Activated CD8-positive, alpha-beta memory T cell treated with anti-CD3 and anti-CD28 coated beads, Interleukin-2, amount 10 ng/mL, durations not matched to agents 7 days and 5 days (primary cell): ENCODE data around the gene YPEL3. TPM values are rescaled to one million over a fixed set of nuclear protein-coding genes. Genes with fewer than 3 reads are reported as not detected.

Source experiments
- ATAC-seq: fragments of 150-1000 bp; cut with Tn5 transposase; one replicate; pipeline ENCODE4 v1.10.0; 2021; ENCODE audit warnings: moderate library complexity
- CTCF ChIA-PET: fragments of 350-600 bp; sonication (Branson Sonifier 250); formaldehyde crosslinking; loops from one replicate; lab custom pipeline; 2021; ENCODE audit warnings: antibody characterized with exemption; lab: Charles Lee
- DNase-seq: peaks from one replicate; pipeline ENCODE4 v3.0.0-alpha.2; 2020
- H3K27ac Mint-ChIP-seq: one replicate; pipeline ENCODE4 v1.8.0; 2021; ENCODE audit warnings: mild to moderate bottlenecking, mixed read lengths
- H3K27me3 Mint-ChIP-seq: one replicate; pipeline ENCODE4 v1.8.0; 2021; ENCODE audit warnings: mixed read lengths
- H3K36me3 Mint-ChIP-seq: one replicate; pipeline ENCODE4 v1.8.0; 2021; ENCODE audit warnings: mild to moderate bottlenecking, mixed read lengths
- H3K4me1 Mint-ChIP-seq: one replicate; pipeline ENCODE4 v1.8.0; 2021; ENCODE audit warnings: mixed read lengths
- H3K4me3 Mint-ChIP-seq: one replicate; pipeline ENCODE4 v1.8.0; 2021; ENCODE audit warnings: mild to moderate bottlenecking, moderate library complexity, mixed read lengths
- H3K9me3 Mint-ChIP-seq: one replicate; pipeline ENCODE4 v1.8.0; 2022; ENCODE audit warnings: low read depth, mixed read lengths
- total RNA-seq, 2 experiments: library from RNA; stranded (reverse); gene quantifications; one replicate each; pipeline ENCODE4 v1.2.3, GENCODE V29; 2021

YPEL3 gene
- total RNA-seq, 2 experiments from 2014 or later: 47.2 to 47.8 TPM

DNA sequence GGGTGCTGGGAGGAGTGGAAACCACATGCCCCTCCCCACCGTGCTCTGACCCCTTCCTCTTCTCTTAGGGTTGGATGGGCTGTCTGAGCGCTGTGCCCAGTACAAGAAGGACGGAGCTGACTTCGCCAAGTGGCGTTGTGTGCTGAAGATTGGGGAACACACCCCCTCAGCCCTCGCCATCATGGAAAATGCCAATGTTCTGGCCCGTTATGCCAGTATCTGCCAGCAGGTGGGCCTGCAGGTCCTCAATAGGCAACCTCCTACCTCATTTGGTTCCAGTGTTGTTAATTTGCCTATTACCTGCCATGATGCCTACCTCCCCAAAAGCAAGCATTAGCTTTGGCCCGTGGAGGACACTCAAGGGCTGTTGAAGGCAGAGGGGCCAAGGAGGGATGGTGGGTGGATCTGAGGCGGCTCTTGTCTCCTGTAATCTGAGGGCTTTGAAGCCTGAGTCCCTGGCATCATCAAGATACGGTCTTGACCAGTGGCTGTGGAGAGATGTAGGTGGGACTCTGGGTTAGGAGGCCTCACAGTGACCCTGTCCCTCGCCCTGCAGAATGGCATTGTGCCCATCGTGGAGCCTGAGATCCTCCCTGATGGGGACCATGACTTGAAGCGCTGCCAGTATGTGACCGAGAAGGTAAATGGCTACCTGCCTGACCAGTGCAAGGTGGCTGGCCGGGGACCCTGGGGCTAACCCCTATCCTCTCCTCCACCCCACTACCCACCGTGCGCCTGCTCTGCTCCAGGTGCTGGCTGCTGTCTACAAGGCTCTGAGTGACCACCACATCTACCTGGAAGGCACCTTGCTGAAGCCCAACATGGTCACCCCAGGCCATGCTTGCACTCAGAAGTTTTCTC lies 27.0 kb downstream of the YPEL3 start:
- DNase-seq: peak; percentile 67
- peaks cover 69% of the 10 kb centered on the region for H3K36me3 Mint-ChIP-seq
- no peaks in the 10 kb centered on the region for H3K9me3 Mint-ChIP-seq

GRCh38 chr16:30068333-30068732 lies 27.7 kb downstream of the YPEL3 start:
- Mint-ChIP-seq H3K36me3 (peaks cover 65% of the 10 kb centered on the region), H3K27ac (peak overlapping the region; percentile 74), H3K9me3 (no peaks in the 10 kb centered on the region), H3K4me1 (peaks cover 47% of the 10 kb centered on the region), H3K4me3 (peak overlapping the region; percentile 50), H3K27me3 (no peaks in the 10 kb centered on the region)
- CTCF ChIA-PET: interaction anchor here (1.5 to 10.1 kb wide), 2 partner anchors 13 to 24 kb away, joined by 4 to 107 read pairs; partner anchors contain the start of gene TBX6
- ATAC-seq: no peak
- DNase-seq: no peak

More for the DNA sequence above, 27.0 kb downstream of the YPEL3 start:
- CTCF ChIA-PET: interaction anchor here (10.1 kb wide), 1 partner anchor 23 kb away, joined by 107 read pairs; the partner anchor contains the start of gene TBX6
- H3K4me1 Mint-ChIP-seq: peaks cover 43% of the 10 kb centered on the region
- ATAC-seq: no peak
- peak overlapping the region; percentile 50 for H3K4me3 Mint-ChIP-seq
- peak overlapping the region; percentile 74 for H3K27ac Mint-ChIP-seq
- no peaks in the 10 kb centered on the region for H3K27me3 Mint-ChIP-seq

DNA sequence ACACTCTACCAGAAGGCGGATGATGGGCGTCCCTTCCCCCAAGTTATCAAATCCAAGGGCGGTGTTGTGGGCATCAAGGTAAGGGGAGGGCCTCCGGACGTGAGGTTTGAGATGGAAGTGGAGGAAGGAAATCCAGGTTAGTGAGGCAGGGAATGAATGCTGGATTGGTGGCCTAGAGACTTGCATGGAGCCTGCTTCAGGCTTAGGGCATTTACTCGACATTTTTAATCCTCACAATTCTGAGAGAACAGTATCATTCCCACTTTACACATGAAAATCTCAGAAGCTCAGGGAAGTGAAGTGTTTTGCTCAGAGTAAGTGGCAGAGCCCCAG lies 28.5 kb downstream of the YPEL3 start:
- no peaks in the 10 kb centered on the region for H3K9me3 Mint-ChIP-seq
- no peaks in the 10 kb centered on the region for H3K27me3 Mint-ChIP-seq
- ATAC-seq: no peak
- peak overlapping the region; percentile 87 for H3K27ac Mint-ChIP-seq
- peak overlapping the region; percentile 95 for H3K4me3 Mint-ChIP-seq
- H3K4me1 Mint-ChIP-seq: peaks cover 50% of the 10 kb centered on the region
- DNase-seq: no peak
- peaks cover 63% of the 10 kb centered on the region for H3K36me3 Mint-ChIP-seq
- CTCF ChIA-PET: interaction anchor here (1.2 to 10.1 kb wide), 4 partner anchors 12 to 118 kb away, joined by 3 to 107 read pairs (median 4); partner anchors contain the start of gene TBX6

DNA sequence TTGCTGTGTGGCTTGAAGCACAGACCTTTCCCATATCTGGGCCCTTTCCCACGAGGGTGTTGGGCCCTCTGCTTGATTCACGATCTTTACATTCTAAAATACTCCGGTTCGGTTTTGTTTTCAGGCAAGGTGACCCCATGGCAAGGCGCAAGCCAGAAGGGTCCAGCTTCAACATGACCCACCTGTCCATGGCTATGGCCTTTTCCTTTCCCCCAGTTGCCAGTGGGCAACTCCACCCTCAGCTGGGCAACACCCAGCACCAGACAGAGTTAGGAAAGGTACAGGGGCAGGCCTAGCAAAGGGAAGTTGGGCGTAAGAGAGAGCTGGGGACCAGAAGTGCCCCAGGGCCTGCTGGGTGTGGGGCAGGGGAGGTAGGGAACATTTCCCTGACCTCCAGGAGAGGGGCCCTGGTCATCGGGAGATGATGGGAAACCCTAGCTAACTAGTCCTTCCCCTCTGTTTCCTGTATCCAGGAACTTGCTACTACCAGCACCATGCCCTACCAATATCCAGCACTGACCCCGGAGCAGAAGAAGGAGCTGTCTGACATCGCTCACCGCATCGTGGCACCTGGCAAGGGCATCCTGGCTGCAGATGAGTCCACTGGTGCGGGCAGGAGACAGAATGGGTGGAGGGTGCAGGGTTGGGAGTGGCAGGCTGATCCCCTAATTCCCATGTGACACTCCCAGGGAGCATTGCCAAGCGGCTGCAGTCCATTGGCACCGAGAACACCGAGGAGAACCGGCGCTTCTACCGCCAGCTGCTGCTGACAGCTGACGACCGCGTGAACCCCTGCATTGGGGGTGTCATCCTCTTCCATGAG lies 29.0 kb downstream of the YPEL3 start:
- no peaks in the 10 kb centered on the region for H3K27me3 Mint-ChIP-seq
- ATAC-seq: no peak
- H3K36me3 Mint-ChIP-seq: peaks cover 60% of the 10 kb centered on the region
- H3K4me1 Mint-ChIP-seq: peaks cover 48% of the 10 kb centered on the region
- CTCF ChIA-PET: interaction anchor here (1.0 to 10.1 kb wide), 9 partner anchors 8 to 119 kb away, joined by 3 to 107 read pairs (median 5); partner anchors contain the start of genes GDPD3 and TBX6
- H3K4me3 Mint-ChIP-seq: peak overlapping the region; percentile 95
- no peak for DNase-seq
- peak overlapping the region; percentile 87 for H3K27ac Mint-ChIP-seq
- no peaks in the 10 kb centered on the region for H3K9me3 Mint-ChIP-seq

DNA sequence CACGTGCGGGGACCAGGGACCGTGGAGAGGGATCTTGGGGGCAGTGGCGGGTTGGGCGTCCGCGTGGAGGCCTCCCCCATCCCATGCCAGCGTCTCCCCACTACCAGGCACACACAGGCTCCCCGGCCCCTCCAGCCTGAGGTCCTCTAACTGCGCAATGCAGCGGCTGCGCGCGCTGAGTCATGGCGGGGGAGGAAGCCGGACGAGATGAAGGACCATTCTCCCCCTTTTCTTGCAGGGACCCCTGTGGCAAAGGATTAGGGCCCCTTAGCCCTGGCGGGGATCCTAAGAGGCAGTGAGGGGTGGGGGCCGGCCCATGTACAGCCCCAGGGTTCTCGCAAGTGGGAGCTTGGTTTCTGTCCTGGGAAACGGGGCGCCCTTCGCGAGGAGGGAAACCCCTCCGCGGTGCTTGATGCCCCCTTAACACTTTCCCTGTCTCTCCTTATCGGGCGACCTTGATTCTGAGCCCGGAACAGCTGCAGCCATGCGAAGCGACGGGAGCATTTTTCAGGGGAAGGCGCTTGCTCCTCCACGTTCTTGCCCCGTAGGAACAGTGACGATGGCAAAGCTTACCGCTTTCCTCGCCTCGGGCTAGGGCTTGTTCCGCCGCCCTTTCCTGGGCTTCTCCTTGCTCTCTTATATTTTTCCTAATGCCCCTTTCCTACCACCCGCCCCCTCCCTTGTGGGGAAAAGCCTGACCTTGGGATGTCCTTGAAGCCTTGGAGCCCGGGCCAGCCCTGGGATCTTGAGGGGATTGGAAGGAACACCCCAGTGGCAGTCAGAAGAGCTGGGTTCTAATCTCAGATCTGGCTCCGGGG lies 29.9 kb downstream of the YPEL3 start:
- Mint-ChIP-seq H3K27ac (peak overlapping the region; percentile 87), H3K27me3 (no peaks in the 10 kb centered on the region), H3K9me3 (no peaks in the 10 kb centered on the region), H3K36me3 (peaks cover 55% of the 10 kb centered on the region), H3K4me3 (peak overlapping the region; percentile 95), H3K4me1 (peaks cover 48% of the 10 kb centered on the region)
- DNase-seq (no peak), ATAC-seq (peak; percentile 1)
- CTCF ChIA-PET: interaction anchor here (0.8 to 10.1 kb wide), 16 partner anchors 9 to 374 kb away, joined by 3 to 107 read pairs (median 4); partner anchors contain the start of genes CORO1A, GDPD3, INO80E and TBX6

- Mint-ChIP-seq H3K27ac (peak within 1 kb of the TSS; percentile 97), H3K27me3 (no peaks in the 10 kb centered on the region), H3K4me3 (peak within 1 kb of the TSS; percentile 95), H3K36me3 (peaks cover 48% of the 10 kb centered on the region), H3K9me3 (no peaks in the 10 kb centered on the region), H3K4me1 (peaks cover 45% of the 10 kb centered on the region)
- ATAC-seq: peak; percentile 89
- CTCF ChIA-PET: interaction anchor here (0.8 to 10.1 kb wide), 16 partner anchors 9 to 373 kb away, joined by 3 to 107 read pairs (median 3); partner anchors contain the start of genes CORO1A, INO80E, TBX6 and TLCD3B
- peak; percentile 98 for DNase-seq
Measured at GRCh38 chr16:30065102-30065942, 30.7 kb downstream of the YPEL3 start, which contains the start of gene ALDOA. ALDOA (plus strand) TSS chr16:30065760; CDS start chr16:30066898, 1,138 bp downstream.

DNA sequence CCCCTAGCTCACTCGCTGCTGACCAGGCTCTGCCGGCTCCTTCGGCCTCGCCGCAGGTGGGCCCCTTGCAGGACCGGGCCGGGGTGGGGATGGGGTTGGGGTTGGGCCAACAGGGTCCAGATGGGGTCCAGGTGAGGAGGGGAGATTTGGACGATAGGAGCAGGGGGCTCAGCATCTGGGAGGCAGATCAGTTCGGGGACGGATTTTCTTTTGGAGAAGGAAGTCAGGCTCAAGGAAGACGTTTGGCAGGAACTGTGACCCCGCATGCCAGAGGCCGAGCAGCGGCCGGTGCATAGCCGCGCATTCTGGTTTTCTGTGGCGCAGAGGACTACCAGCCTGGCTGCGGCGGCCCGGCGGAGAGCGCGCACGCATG lies 31.3 kb downstream of the YPEL3 start:
- Mint-ChIP-seq H3K36me3 (peaks cover 42% of the 10 kb centered on the region), H3K27ac (peak overlapping the region; percentile 97), H3K27me3 (no peaks in the 10 kb centered on the region), H3K9me3 (no peaks in the 10 kb centered on the region), H3K4me1 (peaks cover 39% of the 10 kb centered on the region), H3K4me3 (peak overlapping the region; percentile 95)
- ATAC-seq (no peak), DNase-seq (no peak)
- CTCF ChIA-PET: interaction anchor here (0.9 to 10.1 kb wide), 9 partner anchors 9 to 342 kb away, joined by 3 to 107 read pairs (median 8); partner anchors contain the start of genes TBX6 and TLCD3B

DNA sequence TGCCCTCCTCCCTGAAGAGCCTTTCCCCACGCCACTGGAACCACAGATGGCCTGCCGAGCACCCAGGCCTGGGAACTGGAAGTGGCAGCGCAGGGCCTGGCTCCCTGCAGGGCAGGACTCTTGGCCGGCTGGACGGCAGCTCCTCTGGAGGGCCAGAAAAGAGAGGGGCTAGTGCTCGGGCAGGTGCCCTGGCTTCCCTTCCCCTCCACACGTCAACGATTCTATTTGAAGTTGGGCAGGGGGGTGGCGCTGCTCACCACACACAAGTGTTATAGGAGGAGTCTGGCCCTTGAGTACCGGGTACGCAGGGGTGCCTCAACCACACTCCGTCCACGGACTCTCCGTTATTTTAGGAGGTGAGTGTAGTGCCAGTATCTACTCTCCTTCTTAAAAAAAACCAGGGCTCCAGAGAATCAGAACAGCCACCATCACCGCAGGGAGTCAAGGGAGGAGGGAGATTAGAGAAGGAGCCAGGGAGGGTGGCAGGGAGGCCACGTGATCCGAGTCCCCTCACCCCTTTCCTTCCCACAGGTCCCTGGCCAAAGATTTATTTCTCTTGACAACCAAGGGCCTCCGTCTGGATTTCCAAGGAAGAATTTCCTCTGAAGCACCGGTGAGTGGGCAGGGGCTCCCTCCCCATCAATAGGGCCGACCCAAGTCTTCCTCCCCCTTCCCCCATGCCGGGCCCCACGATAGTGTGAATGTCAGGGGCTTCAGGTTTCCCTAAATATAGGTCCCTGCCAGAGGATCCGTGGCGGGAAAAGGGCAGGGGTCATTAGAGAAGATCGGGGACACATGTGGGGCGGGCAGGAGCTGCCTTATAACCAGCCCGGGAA lies 31.9 kb downstream of the YPEL3 start:
- H3K9me3 Mint-ChIP-seq: no peaks in the 10 kb centered on the region
- H3K36me3 Mint-ChIP-seq: peaks cover 38% of the 10 kb centered on the region
- CTCF ChIA-PET: interaction anchor here (1.5 to 10.1 kb wide), 6 partner anchors 9 to 32 kb away, joined by 4 to 107 read pairs (median 10); partner anchors contain the start of genes TBX6 and TLCD3B
- peak; percentile 28 for ATAC-seq
- no peaks in the 10 kb centered on the region for H3K27me3 Mint-ChIP-seq
- peak overlapping the region; percentile 97 for H3K27ac Mint-ChIP-seq
- peaks cover 33% of the 10 kb centered on the region for H3K4me1 Mint-ChIP-seq
- peak; percentile 85 for DNase-seq
- peak overlapping the region; percentile 95 for H3K4me3 Mint-ChIP-seq

DNA sequence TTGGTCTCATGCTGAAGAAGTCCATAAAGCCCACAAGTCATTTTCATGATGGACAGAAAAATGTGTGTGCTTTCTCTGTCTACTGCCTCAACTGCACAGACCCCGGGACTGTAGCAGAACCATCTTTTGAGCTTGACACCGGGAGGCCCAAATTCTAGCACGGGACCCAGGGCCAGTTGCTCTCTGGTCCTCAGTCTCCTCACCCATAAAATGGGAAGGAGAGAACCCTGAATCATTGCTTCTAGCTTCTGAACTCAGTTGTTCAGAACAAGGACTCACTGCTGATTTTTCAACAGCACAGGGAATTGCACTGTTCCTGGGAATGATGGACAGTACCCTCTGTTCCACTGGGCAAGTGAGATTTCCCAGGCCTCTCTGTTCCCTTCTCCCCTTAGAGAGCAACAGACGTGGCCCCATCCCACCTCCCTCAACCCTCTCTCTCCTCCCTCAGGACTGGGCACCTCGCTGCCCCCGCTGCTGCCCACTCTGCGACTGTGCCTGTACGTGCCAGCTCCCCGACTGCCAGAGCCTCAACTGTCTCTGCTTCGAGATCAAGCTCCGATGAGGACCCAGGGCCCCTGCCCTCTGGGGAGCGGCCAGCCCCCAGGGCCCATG lies 32.6 kb downstream of the YPEL3 start:
- Mint-ChIP-seq H3K36me3 (peaks cover 30% of the 10 kb centered on the region), H3K4me3 (peak overlapping the region; percentile 95), H3K4me1 (peaks cover 26% of the 10 kb centered on the region), H3K27ac (peak overlapping the region; percentile 97), H3K9me3 (no peaks in the 10 kb centered on the region), H3K27me3 (no peaks in the 10 kb centered on the region)
- DNase-seq: no peak
- CTCF ChIA-PET: interaction anchor here (0.7 to 10.1 kb wide), 3 partner anchors 8 to 49 kb away, joined by 5 to 107 read pairs (median 16); partner anchors contain the start of gene TBX6
- ATAC-seq: no peak

DNA sequence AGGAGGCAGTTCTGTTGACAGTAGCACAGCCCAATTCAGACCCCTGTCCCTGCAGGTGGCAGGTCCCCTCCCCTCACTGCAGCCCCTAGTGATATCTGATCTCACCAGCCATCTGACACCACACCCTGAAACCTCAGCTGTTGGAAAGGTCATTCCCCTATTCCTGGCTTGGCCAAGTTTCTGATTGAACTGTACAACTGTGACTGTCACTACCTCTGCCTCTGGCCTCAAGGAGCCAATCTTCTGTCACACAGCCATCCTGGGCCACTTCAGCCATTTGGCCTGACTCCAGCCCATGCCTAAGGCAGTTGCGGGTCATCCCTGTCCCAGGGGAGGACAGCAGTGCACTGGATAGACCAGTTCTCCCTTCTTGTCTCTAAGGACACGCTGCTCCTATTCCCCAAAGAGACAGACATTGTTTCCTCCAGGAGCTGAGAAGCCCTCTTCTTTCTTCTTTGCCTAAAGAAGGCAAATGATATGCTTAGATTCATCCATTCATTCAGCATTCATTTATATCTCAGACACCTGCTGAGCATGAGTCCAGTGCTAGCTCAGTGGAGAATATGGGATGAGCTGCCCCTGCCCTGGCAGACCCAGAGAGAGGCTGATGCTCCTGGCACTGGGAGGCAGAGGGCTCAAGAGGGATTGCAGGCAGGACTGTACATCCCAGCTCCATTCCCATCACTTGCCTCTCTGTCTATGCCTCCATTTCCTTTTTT lies 35.0 kb downstream of the YPEL3 start:
- ATAC-seq (no peak), DNase-seq (no peak)
- Mint-ChIP-seq H3K4me1 (peaks cover 11% of the 10 kb centered on the region), H3K27me3 (no peaks in the 10 kb centered on the region), H3K9me3 (no peaks in the 10 kb centered on the region), H3K27ac (no peak overlapping the region), H3K4me3 (no peak overlapping the region), H3K36me3 (peaks cover 11% of the 10 kb centered on the region)
- CTCF ChIA-PET: interaction anchor here (0.6 to 0.9 kb wide), 2 partner anchors 24 to 65 kb away, joined by 3 read pairs; partner anchors contain the start of gene INO80E
